H1 (cell line): ENCODE results near the gene SH3RF3. TPM values are rescaled to one million over a fixed set of nuclear protein-coding genes. Genes with fewer than 3 reads are reported as not detected.

Experiments
- EGR1 ChIP-seq: IDR thresholded peaks from 2 replicates; pipeline ENCODE4 v1.6.1; 2011; ENCODE audit warnings: low read depth, low read length, borderline replicate concordance
- HDAC6 ChIP-seq: IDR thresholded peaks from one replicate; pipeline ENCODE4 v1.7.1; 2012; ENCODE audit warnings: low read depth, mild to moderate bottlenecking, inconsistent platforms, low read length, moderate library complexity
- JUND ChIP-seq: IDR thresholded peaks from 2 replicates; pipeline ENCODE4 v1.6.1; 2011; ENCODE audit warnings: mild to moderate bottlenecking, improper control_type of control experiment, low read length
- SAP30 ChIP-seq: fragments of 300-600 bp; sonication (generic); IDR thresholded peaks from 2 replicates; pipeline ENCODE4 v1.7.1; 2012; ENCODE audit warnings: low read length, moderate library complexity, mild to moderate bottlenecking, inconsistent platforms; ENCODE audit not compliant: insufficient read depth, insufficient replicate concordance
- SIN3A ChIP-seq, 2 experiments: IDR thresholded peaks in 1 of 2; conservative IDR thresholded peaks in 1 of 2; 2 replicates each; pipeline ENCODE4 v1.6.1; 2011 to 2012; ENCODE audit warnings: low read length in 2 of 2, improper control_type of control experiment in 1 of 2, low read depth in 1 of 2, mild to moderate bottlenecking in 1 of 2
- polyA plus RNA-seq, 7 experiments: library from polyadenylated mRNA; depleted of rRNA in 3 of 7; stranded (reverse) in 5 of 7; unstranded in 2 of 7; fragments of >200 nt in 5 of 7; fragments of 200-250 nt in 2 of 7; gene quantifications; 1 replicate in 5 of 7; 2 replicates in 1 of 7; 4 replicates in 1 of 7; pipeline versions ENCODE4 v1.2.1 to v1.2.3, GENCODE V29; 2011 to 2013; ENCODE audit warnings: missing spikeins in 2 of 7, mixed read lengths in 2 of 7
- total RNA-seq: library from RNA; stranded (reverse); fragmentation: NEBNext Ultra II Directional; extraction: Animal tissue kit (Norgen Biotek cat#: 25700); gene quantifications from 2 replicates; pipeline ENCODE4 v1.2.1, GENCODE V29; 2021
- TF ChIP-seq, protein P1 (sequence below): IDR thresholded peaks from 2 replicates; pipeline ENCODE4 v1.6.1; 2011; ENCODE audit warnings: low read depth, mild to moderate bottlenecking, low read length; ENCODE audit not compliant: insufficient read depth

Gene SH3RF3
- total and polyA plus RNA-seq, 2 of the 8 experiments (the other 6 are each of a cell fraction or from before 2014, with no cell fraction given), result 0.11 to 0.65 TPM

DNA sequence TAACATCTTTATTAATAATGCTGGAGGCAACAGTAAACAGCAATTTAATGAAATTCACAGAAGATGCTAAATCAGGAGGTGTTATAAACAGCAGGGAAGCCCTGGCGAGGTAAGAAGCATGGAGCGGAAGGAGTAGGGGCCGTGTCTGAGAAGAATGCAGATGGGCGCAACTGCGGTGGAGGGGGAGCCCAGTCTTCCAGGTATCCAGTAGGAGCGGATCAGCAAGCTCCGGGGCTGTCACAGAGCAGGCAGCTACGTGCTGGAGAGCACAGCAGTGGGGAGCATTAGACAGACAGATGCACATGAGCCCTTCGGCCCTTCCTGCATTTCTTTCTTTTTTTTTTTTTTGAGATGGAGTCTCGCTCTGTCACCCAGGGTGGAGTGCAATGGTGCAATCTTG, 82.3 kb downstream of the SH3RF3 start (continued):
- TF ChIP-seq SIN3A (conservative IDR thresholded peaks at IDR 0.05 in 1 of 2, IDR thresholded peaks at IDR 0.05 in 1 of 2; ENCODE audit: low read depth in 1 of 2, low read length in 2 of 2), result no peak
- TF ChIP-seq SAP30, result no peak
- TF ChIP-seq, protein P1, sequence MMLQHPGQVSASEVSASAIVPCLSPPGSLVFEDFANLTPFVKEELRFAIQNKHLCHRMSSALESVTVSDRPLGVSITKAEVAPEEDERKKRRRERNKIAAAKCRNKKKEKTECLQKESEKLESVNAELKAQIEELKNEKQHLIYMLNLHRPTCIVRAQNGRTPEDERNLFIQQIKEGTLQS, result no peak
- no peak for TF ChIP-seq HDAC6
- no peak for TF ChIP-seq JUND
- TF ChIP-seq EGR1, result no peak
